Measurements from ENCODE around the gene SORCS2.

DNA sequence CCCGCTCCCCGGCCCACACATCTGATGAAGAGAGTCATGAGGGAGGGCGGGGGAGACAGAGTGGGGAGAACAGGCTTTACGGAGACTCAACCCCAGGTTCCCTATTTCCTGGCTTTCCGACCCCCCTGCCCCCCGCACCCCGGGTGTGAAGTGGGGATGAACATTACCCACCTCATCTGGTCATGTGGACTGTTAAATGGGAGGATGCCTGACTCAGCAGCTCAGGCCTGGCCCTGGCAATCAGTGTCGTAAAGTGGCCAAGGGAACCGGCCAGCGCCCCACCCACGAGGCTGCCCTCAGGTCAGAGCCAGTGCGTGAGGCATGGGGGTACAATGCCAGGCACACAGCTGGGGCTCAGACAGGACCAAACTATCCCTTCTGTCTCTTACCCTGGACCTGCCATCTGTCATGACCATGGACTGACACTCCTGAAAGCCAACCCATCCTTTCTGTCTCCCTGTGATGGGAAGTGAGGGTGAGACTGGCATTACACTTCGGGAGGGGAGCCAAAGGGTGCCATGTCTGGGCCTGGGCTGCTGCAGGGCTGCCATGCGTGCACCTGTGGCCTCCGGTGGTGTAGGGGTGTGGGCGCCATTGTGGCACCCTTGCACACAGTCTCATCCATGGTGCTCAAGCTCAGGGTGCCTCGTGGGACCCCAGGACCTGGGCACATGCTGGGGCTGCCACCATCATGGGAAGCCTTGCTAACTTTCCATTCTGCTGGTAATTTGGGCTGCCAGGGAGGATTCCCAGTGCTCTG lies 348.5 kb downstream of the SORCS2 start:
- TF ChIP-seq, protein P1, sequence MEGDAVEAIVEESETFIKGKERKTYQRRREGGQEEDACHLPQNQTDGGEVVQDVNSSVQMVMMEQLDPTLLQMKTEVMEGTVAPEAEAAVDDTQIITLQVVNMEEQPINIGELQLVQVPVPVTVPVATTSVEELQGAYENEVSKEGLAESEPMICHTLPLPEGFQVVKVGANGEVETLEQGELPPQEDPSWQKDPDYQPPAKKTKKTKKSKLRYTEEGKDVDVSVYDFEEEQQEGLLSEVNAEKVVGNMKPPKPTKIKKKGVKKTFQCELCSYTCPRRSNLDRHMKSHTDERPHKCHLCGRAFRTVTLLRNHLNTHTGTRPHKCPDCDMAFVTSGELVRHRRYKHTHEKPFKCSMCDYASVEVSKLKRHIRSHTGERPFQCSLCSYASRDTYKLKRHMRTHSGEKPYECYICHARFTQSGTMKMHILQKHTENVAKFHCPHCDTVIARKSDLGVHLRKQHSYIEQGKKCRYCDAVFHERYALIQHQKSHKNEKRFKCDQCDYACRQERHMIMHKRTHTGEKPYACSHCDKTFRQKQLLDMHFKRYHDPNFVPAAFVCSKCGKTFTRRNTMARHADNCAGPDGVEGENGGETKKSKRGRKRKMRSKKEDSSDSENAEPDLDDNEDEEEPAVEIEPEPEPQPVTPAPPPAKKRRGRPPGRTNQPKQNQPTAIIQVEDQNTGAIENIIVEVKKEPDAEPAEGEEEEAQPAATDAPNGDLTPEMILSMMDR (IDR thresholded peaks at IDR 0.05; ENCODE audit: low read depth, low read length), result no peak
- TF ChIP-seq MYC (IDR thresholded peaks at IDR 0.05; ENCODE audit: low read depth, low read length), result no peak
